Upper lobe of left lung (tissue), 6 donors: ENCODE results near the gene ZNF414. TPM values are rescaled to one million over a fixed set of nuclear protein-coding genes. Genes with fewer than 3 reads are reported as not detected.
A peak's percentile ranks its signal among the peaks of the same experiment; 100 is the strongest.

ENCODE experiments used
- ATAC-seq, 2 donors: fragments of 200-7000 bp; cut with Tn5 transposase; one replicate each; pipeline ENCODE4 v1.9.1; 2022; ENCODE audit warnings: mild to moderate bottlenecking in 2 of 2, moderate library complexity in 2 of 2; ENCODE audit not compliant: low FRiP score in 2 of 2
- DNase-seq, 2 donors: peaks; one replicate each; pipeline ENCODE4 v3.0.0-alpha.2; 2019 to 2020
- H3K27ac ChIP-seq, 4 donors: fragments of 200-600 bp; sonication (generic); one replicate each; pipeline ENCODE4 v1.5.1; 2016 to 2019
- H3K27me3 ChIP-seq, 4 donors: fragments of 200-600 bp; sonication (generic); one replicate each; pipeline ENCODE4 v1.5.1; 2017 to 2019
- H3K36me3 ChIP-seq, 4 donors: fragments of 200-600 bp; sonication (generic); one replicate each; pipeline ENCODE4 v1.5.1; 2016 to 2019
- H3K4me1 ChIP-seq, 4 donors: fragments of 200-600 bp; sonication (generic); one replicate each; pipeline ENCODE4 v1.5.1; 2018 to 2019
- H3K4me3 ChIP-seq, 4 donors: fragments of 200-600 bp; sonication (generic); one replicate each; pipeline ENCODE4 v1.5.1; 2017 to 2019; ENCODE audit warnings: mild to moderate bottlenecking in 2 of 4, moderate library complexity in 1 of 4
- H3K9me3 ChIP-seq, 4 donors: fragments of 200-600 bp; sonication (generic); one replicate each; pipeline ENCODE4 v1.5.1; 2018 to 2019
- EP300 ChIP-seq, 4 donors: sonication (generic); formaldehyde crosslinking; IDR thresholded peaks; one replicate each; pipeline ENCODE4 v1.5.1; 2017; ENCODE audit warnings: antibody characterized with exemption in 4 of 4, control low read depth in 2 of 4
- POLR2A ChIP-seq, 4 donors: fragments of 450-650 bp; IDR thresholded peaks; one replicate each; pipeline ENCODE4 v1.5.1; 2016 to 2017; ENCODE audit warnings: antibody characterized with exemption in 4 of 4, mild to moderate bottlenecking in 2 of 4
- POLR2AphosphoS5 ChIP-seq, 2 donors: sonication (generic); formaldehyde crosslinking; IDR thresholded peaks; one replicate each; pipeline ENCODE4 v1.5.1; 2017; ENCODE audit warnings: antibody characterized with exemption in 2 of 2
- WGBS, 2 donors: methylation state at CpG; one replicate each; pipeline ENCODE4 v1.1.5; 2017 to 2018; 5-methylcytosine and 5-hydroxymethylcytosine counted together
- total RNA-seq, 6 donors: library from RNA; depleted of rRNA in 4 of 6; stranded (reverse); fragments of >200 nt in 4 of 6; gene quantifications; one replicate each; pipeline versions ENCODE4 v1.1.0 to v1.2.1, GENCODE V29; 2016 to 2021
- TF ChIP-seq, protein P1 (sequence below), 6 experiments: fragments of 450-650 bp in 4 of 6; fragments of 200-600 bp in 2 of 6; sonication (generic) in 2 of 6; IDR thresholded peaks; one replicate each; pipeline ENCODE4 v1.5.1; 2016 to 2019; ENCODE audit warnings: antibody characterized with exemption in 6 of 6
- donor health status: DM: no; HTN: no; CAD: no; lungs with moderate emphysema.
- donor health status: DM: no; HTN: yes; CAD: no; lungs with severe emphysema.

The ZNF414 gene
- total RNA-seq, 6 donors from 2014 or later, result 10.5 to 39.8 (median 25.4) TPM

DNA sequence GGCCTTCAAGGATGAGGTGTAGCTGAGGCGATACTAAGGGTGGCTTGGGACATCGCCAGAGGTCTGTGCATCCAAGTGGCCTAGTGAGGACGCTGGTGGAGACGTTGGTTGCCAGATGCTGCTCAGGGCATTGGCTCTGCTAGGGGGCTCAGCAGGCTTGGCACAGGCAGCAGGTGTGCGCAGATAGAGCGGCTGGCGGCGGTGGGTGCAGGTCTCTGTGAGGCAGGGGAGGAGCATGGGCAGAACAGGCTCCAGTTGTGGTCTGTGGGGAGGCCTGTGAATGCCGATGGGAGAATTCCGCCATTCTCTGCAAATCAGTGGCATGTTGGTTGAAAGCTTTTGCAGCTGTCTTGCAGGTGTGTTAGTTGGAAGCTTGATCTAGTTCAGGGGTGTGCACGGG, 32.8 kb downstream of the ZNF414 start:
- no peak for ATAC-seq
- 76 to 83% methylated on average over 11 of the region's 11 CpGs for WGBS, 2 donors
- H3K36me3 ChIP-seq, result peaks cover 26 to 85% (median 42%) of the 10 kb centered on the region in 4 donors
- H3K4me1 ChIP-seq, result peaks cover 19 to 70% (median 37%) of the 10 kb centered on the region in 4 donors
- TF ChIP-seq POLR2A (IDR thresholded peaks at IDR 0.05), result no peak
- TF ChIP-seq, protein P1, sequence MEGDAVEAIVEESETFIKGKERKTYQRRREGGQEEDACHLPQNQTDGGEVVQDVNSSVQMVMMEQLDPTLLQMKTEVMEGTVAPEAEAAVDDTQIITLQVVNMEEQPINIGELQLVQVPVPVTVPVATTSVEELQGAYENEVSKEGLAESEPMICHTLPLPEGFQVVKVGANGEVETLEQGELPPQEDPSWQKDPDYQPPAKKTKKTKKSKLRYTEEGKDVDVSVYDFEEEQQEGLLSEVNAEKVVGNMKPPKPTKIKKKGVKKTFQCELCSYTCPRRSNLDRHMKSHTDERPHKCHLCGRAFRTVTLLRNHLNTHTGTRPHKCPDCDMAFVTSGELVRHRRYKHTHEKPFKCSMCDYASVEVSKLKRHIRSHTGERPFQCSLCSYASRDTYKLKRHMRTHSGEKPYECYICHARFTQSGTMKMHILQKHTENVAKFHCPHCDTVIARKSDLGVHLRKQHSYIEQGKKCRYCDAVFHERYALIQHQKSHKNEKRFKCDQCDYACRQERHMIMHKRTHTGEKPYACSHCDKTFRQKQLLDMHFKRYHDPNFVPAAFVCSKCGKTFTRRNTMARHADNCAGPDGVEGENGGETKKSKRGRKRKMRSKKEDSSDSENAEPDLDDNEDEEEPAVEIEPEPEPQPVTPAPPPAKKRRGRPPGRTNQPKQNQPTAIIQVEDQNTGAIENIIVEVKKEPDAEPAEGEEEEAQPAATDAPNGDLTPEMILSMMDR (IDR thresholded peaks at IDR 0.05), result no peak
- TF ChIP-seq EP300 (IDR thresholded peaks at IDR 0.05), result no peak
- no peak for TF ChIP-seq POLR2AphosphoS5 (IDR thresholded peaks at IDR 0.05)
- no peaks in the 10 kb centered on the region for H3K9me3 ChIP-seq
- peak in 1 of 2 donors; percentile 60 for DNase-seq
- H3K27ac ChIP-seq, result peak overlapping the region; percentile 37 to 68 (median 45)
- H3K4me3 ChIP-seq, result no peak overlapping the region
- H3K27me3 ChIP-seq, result no peaks in the 10 kb centered on the region

DNA sequence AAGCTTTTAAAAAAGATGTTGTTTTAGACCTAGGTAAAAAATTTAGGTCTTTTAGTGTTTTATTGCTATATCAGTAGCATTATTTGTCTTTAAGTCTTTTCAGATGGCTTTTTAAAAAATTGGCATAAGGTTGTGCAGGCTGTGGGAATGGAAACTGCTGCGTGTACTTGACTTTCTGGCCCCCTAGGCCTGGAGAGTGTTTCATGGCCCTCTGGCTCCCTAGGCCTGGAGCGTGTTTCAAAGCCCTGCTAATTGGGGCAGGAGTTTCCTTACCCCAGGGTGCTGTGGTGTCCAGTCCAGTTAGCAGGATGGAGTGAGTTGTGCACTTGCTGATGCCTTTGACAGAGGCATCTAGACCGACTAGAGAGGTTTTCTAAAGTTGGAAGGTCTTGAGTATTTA, 35.4 kb downstream of the ZNF414 start:
- 74 to 82% methylated on average over 3 of the region's 3 CpGs for WGBS, 2 donors
- H3K4me3 ChIP-seq, result no peak overlapping the region
- H3K27me3 ChIP-seq, result no peaks in the 10 kb centered on the region
- H3K4me1 ChIP-seq, result peaks cover 19 to 52% (median 32%) of the 10 kb centered on the region in 4 donors
- no peaks in the 10 kb centered on the region for H3K9me3 ChIP-seq
- H3K36me3 ChIP-seq, result peaks cover 22 to 86% (median 41%) of the 10 kb centered on the region in 4 donors
- H3K27ac ChIP-seq, result no peak overlapping the region
- DNase-seq, result no peak
- TF ChIP-seq, protein P1 (IDR thresholded peaks at IDR 0.05), result no peak
- TF ChIP-seq EP300 (IDR thresholded peaks at IDR 0.05), result no peak
- no peak for TF ChIP-seq POLR2A (IDR thresholded peaks at IDR 0.05)
- TF ChIP-seq POLR2AphosphoS5 (IDR thresholded peaks at IDR 0.05), result no peak
- no peak for ATAC-seq

DNA sequence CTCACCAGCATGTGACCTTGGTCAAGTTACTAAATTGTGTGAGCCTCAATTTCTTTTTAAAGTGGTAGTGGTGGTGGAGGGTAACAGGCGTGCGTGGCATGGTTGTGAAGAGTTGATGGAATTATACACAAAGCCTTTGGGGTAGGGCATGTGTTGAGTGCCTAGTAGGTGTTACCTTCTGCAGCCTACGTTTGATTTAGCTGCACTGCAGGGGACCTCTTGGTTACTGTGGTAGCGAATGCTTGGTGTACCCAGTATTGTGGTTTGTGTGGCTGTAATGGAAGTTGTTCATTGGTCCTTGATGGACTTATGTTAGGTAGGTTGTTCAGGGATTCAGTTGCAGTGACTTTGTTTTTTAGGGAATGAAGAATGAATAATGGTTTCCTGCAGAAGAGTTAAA, 36.1 kb downstream of the ZNF414 start:
- TF ChIP-seq POLR2A (IDR thresholded peaks at IDR 0.05), result no peak
- no peak for TF ChIP-seq EP300 (IDR thresholded peaks at IDR 0.05)
- no peak for TF ChIP-seq POLR2AphosphoS5 (IDR thresholded peaks at IDR 0.05)
- TF ChIP-seq, protein P1 (IDR thresholded peaks at IDR 0.05), result no peak
- Histone ChIP-seq H3K4me1 (peaks cover 19 to 54% (median 36%) of the 10 kb centered on the region in 4 donors), H3K9me3 (no peaks in the 10 kb centered on the region), H3K27me3 (no peaks in the 10 kb centered on the region), H3K27ac (peak overlapping the region in 1 of 4 donors; percentile 9), H3K36me3 (peaks cover 18 to 86% (median 41%) of the 10 kb centered on the region in 4 donors), H3K4me3 (no peak overlapping the region)
- 81% methylated on average over 4 of the region's 4 CpGs for WGBS, 2 donors
- ATAC-seq (no peak), DNase-seq (no peak)

DNA sequence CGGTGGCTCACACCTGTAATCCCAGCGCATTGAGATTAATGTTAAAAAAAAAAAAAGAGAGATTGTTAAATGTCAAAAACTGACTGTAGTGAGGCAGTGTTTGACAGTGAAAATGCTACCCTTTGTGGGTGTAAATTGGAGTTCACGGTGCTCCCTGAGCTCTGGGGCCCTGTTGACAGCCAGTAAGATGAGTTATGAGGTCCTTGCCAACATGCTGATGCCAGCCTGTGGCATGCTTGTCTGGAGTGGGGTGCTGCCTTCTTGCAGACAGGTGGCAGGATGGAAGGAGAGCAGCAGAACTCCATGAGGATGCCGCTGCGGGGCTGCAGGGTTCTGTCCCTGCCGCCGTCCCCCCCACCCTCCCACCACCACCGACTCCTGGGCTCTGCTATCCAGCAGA, 37.4 kb downstream of the ZNF414 start:
- no peak for ATAC-seq
- WGBS, 2 donors, result 84 to 90% methylated on average over 4 to 7 of the region's 8 CpGs
- Histone ChIP-seq H3K4me1 (peaks cover 14 to 50% (median 35%) of the 10 kb centered on the region in 4 donors), H3K4me3 (no peak overlapping the region), H3K27me3 (no peaks in the 10 kb centered on the region), H3K36me3 (peaks cover 17 to 88% (median 48%) of the 10 kb centered on the region in 4 donors), H3K27ac (no peak overlapping the region), H3K9me3 (no peaks in the 10 kb centered on the region)
- DNase-seq, result no peak
- TF ChIP-seq POLR2AphosphoS5 (IDR thresholded peaks at IDR 0.05) (no peak), POLR2A (IDR thresholded peaks at IDR 0.05) (no peak), EP300 (IDR thresholded peaks at IDR 0.05) (no peak)
- TF ChIP-seq, protein P1 (IDR thresholded peaks at IDR 0.05), result no peak

DNA sequence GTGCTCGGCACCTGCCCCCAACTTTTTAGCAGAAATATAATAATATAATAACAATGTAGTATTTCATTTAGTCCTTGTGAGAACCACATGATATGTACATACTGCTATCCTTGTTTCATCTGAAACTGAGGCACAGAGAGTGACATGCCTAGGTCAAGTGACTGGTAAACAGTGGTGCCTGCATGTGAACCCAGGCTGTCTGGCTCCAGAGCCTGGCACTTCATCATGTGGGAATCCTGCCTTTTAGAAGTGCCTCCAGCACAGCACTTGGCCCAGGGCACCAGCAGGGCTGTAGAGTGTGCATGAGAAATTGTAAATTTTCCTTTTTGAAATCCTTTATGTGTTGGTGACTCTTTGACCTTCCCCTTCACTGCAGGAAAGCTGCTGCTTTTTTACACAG, 39.0 kb downstream of the ZNF414 start:
- TF ChIP-seq POLR2A (IDR thresholded peaks at IDR 0.05) (no peak), POLR2AphosphoS5 (IDR thresholded peaks at IDR 0.05) (no peak), EP300 (IDR thresholded peaks at IDR 0.05) (no peak)
- TF ChIP-seq, protein P1 (IDR thresholded peaks at IDR 0.05), result no peak
- DNase-seq (no peak), ATAC-seq (no peak)
- Histone ChIP-seq H3K36me3 (peaks cover 25 to 91% (median 57%) of the 10 kb centered on the region in 4 donors), H3K4me1 (peaks cover under 1 to 35% (median 21%) of the 10 kb centered on the region in 4 donors), H3K27me3 (no peaks in the 10 kb centered on the region), H3K4me3 (no peak overlapping the region), H3K27ac (no peak overlapping the region), H3K9me3 (no peaks in the 10 kb centered on the region)
- 89 to 90% methylated on average over 1 of the region's 1 CpG for WGBS, 2 donors
